NCI-H1092 (cell line): Measurements from ENCODE around the gene DPH1.
A peak's percentile ranks its signal among the peaks of the same experiment; 100 is the strongest.
"Not testable (repeated sequence)": the region's sequence is repeated elsewhere in the genome, so short reads cannot be mapped to it uniquely, and the experiment has no call there.

Experiments
- DNase-seq: peaks from one replicate; lab custom pipeline; 2025; lab: John Stamatoyannopoulos, UW

Gene DPH1

DNA sequence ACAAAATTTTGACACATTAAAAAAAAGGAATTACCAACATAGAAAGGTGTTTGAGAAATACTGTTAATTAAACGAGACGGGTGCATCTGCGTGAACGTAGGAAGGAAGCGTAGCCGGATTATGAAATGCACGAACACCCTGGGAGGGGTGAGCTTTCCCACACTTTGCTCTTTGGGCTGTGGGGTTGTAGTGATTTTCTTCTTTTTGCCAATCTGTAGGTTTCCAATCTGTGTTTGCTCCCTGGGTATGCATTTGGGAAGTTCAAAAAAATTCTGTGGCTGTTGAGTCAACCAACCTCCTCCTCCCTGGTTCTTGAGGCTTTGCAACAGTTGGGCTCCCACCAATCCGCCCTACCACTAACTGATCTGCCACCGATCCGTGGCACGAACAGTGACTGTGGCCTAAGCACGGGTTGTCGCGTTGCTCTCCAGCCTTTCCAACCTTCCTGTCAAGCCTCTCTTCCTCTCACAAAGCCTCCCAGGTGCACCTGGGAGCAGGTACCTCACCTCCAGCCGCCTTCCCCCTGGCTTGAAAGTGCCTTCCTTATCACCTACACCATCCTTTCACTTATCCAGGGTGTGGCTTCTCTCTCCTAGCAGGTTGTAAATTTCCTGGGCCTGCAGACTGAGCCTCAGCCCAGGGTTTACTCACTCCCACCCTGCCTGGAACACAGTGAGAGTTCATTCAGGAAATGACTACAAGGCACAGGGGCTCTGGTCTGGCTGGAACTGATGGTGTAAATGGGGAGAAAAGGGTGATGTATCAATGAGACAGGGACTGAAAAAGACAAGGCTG, 21.4 kb upstream of the DPH1 start:
- no peak for DNase-seq

DNA sequence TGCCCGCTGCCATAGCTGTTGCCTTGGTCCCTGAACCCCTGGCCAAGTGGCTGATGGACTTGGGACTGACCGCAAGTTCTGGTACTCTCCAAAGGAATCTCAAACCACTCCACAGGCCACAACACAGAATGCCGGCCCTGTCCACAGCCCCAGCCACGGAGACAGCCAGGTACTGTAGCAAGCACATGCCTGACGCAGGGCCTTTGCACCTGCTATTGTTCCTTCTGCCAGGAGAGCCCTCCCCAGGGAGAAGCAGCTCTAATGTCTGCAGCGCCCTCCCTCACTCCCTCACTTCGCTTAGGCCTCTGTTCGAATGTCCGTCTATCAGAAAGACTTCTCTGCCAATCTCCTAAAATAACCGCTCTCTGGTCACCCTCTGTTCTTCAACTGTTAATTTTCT, 20.2 kb upstream of the DPH1 start:
- no peak for DNase-seq

DNA sequence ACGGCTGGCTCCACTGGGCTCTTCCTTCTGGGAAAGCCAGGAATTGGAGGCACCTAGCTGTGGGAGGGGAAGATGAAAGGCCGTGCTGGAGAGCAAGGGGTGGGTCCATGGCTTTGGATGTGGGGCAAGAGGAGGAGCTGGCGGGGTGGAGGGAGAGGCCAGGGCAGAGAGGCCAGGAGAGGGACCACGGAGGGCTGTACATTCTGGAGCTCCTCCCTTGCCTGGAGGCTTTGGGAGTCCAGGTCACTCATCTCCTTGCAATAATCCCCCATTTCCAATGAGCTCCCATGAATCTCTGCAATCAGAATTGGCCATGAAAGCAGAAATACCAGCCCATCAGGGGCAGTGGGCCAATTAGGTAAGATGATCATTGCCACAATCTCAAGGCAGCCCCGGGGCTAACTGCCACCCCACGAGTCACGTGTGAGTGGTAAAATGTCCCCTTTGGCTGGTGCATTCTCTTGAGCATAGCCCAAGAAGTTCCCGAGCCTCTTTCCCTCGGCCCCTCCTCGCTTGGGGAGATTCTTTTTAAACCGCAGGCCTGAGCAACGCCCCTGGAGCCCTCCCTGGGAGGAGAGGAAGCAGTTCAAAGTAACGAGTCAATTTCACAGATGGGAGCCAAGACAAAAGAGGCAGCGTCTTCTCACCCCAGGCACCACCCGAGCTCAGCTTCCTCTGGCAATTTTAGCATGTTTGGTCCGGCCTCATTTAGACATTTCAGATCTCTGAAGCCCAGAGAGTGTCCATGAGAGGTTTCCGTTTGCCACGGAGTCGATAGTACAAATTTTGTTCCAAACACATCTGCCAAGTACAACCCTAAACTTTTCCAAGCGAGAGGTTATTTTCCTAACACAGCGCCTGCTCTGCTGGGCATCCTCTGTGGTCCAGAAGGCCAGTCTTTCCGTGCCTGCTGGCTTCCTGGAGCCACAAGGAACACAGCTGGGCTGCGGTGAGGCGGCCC, 18.3 kb upstream of the DPH1 start:
- DNase-seq, result no peak

DNA sequence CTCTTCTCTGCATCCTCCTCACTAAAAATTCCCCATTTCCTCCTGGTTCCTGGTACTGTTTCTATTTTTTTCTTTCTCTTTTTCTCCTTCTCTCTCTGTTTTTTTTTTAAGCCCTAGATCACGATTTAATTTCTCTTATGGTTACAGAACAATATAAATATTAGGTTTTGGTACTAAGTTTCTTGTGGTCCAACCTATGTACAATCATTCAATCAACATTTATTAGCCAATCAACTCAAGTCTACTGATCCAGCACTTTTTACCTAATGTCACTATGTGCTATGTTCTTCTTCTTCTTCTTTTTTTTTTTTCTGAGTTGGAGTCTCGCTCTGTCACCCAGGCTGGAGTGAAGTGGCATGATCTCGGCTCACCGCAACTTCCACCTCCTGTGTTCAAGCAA, 17.5 kb upstream of the DPH1 start:
- no peak for DNase-seq

DNA sequence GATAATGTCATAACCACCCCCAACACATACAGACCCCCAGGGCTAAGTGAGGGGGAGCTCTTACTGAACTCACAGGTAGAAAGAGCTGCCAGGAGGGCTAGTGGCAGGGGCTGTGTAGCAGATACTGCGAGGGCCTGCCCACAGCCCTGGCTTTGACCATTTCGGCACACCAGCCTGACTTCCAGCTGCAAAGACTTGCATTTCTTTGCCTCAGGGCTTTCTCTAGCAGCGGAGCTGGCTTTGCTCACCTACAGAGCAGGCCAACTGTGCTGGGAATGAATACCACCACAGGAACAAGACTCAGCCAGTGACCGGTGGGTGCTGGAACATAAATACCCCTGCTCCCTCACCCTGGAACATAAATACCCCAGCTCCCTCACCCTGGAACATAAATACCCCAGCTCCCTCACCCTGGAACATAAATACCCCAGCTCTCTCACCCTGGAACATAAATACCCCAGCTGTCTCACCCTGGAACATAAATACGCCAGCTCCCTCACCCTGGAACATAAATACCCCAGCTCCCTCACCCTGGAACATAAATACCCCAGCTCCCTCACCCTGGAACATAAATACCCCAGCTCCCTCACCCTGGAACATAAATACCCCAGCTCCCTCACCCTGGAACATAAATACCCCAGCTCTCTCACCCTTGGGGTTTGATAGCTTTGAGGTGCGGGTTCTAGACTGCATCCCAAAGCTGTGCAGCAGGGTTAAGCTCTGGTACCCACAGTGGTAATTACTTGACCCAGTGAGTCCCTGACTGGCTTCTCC, 16.5 kb upstream of the DPH1 start:
- not testable (repeated sequence) for DNase-seq

DNA sequence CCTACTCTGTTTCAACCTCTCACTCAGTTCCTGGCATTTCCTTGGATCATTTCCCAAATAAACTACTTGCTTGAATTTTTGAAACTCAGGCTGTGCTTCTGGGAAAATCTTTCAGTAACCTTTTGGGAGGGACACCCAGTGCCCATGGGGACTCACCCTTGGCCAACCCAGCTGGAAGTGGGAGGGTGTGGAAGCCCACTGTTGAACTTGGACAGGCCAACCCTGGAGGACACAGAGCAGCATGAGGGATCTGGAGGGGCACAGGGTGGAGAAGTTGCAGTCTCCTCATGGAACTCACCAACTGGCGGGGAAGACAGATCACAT, 16.0 kb upstream of the DPH1 start:
- no peak for DNase-seq

DNA sequence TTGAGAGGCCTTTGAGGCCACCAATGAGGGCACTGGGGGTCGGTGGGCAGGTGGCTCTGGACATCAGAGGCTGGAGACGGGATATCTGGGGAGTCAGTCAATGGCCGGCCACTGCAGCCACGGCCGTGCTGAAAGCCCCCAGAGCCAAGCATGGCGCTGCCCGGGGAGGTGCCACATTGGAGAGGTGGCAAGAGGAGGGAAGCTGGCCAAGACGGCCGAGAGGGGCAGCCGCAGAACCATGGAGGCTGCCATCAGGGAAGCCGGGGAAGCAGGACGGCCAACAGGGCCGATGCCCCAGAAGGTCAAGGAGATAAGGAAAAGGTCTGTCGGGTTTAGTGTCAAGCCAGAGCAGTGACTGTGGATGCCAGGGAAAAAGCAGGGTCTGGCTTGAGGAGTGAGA, 14.6 kb upstream of the DPH1 start:
- DNase-seq, result no peak

DNA sequence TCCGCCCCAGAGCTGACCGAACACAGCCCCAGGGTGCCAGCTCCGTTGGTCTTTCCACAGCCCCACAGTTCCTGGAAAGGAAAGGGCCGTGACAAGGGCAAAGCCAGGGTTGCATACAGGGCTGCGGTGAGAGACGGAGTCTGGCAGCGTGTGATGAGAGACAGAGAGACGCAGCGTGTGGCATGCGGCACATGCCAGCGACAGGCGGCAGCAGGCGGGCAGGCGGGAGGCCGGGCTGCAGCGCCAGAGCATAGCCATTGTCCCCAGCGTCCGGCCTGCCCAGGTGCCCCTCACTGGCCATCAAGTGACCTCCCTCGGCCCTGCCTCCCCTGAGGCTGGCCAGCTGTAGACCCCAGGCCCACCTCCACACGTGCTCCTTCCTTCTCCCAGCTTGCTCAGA, 13.5 kb upstream of the DPH1 start:
- no peak for DNase-seq

DNA sequence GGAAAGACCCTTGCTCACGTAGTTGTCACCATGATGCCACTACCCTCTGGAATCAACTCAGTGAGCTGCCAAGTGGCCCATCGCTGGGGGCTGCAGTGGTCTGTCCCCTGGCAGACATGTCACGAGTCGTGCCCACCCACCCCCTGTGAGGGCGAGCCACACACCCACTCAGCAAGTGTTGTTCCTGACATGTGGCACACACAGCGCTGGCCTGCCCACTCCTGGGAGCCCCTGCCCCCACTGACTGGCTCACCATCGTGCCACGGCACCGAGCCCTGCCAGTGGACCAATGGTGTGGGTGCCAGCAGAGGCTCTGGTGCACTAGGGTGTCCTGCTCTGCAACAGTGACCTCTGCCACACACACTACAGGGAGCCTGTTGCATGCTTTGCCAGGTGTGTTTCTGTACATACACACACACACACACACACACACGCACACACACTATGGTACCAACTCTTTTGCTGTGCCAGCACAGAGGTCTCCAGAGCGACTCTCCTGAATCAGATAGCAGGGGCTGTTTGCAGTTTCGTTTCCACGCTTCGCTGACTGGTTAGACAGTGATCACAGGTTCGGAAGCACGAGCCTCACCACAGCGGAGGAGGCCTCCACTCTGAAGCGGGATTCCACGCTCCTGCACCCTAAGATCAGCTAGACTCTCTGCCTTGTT, 12.5 kb upstream of the DPH1 start:
- no peak for DNase-seq

DNA sequence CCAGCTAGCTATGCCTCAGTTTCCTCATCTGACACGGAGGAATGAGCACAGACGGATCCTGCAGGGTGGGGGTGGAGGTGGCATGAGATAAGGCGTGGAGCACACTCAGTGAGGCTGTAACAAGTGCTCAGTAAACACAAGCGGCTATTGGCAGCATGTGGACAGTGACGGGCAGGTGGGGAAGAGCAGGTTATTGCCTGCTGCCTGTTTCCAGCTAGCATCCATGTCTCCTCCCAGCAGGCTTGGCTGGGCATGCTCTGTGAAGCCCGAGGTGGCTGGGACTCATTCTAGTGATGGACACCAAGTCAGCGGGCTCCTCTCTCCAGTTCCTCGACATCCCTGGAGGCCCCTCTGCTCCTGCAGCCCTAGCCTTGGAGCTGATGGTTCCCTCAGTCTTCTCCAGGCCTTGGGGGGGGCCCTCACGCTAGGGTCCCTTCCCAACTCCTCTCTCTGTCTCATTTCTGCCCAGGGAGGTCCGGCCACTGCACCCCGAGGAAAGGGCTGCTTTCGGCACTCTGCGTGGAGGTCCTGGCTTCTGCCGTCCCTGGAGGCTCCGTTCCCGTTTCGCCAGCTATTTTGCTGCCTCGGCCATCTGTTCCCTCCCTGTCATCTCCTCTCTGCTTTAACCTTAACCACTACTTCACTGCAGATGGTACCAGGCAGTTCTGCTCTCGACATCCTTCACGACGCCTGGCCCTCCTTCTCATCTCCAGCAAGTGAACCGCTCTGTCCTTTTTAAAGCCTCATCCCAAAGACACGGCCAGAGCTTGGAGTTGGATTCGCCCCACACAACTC, 11.0 kb upstream of the DPH1 start:
- DNase-seq, result peak; percentile 38

DNA sequence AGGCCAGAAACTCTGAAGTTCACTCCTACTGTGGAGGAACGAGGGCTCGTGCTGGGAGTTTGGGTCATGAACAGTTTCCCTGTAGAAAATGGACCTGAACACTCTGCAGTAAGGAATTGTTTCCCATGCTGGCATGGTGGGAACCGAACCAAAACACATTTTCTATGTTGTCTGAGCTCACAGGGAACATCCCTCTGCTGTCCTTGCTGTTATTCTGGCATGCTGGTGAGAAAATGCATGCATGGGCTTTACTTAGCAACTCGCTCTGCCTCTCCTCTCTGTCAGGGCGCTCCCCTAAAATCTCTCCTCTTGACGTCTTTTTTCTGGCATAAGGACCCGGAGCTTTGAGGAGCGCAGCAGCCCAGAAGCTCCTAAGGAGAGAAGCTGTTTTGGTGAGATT, 10.2 kb upstream of the DPH1 start:
- no peak for DNase-seq

DNA sequence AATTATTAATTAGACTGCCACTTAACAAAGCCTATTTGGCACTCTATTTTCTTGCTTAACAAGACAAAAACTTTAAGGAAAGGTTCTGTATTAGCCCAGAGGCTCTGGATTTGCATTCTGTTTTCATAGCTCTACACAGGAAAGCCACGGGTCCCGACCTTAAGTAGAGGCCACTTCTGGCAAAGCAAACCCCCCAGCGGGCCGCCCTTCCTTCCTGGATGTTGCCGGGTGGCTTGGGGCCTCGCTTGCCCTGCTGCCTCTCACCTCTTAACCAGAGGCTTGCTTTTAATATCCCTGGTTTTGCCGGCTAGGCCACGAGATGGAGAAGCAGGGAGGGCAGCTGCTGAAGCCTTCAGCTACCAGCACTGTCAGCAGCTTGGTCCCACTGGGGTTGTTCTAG, 9.2 kb upstream of the DPH1 start:
- no peak for DNase-seq

DNA sequence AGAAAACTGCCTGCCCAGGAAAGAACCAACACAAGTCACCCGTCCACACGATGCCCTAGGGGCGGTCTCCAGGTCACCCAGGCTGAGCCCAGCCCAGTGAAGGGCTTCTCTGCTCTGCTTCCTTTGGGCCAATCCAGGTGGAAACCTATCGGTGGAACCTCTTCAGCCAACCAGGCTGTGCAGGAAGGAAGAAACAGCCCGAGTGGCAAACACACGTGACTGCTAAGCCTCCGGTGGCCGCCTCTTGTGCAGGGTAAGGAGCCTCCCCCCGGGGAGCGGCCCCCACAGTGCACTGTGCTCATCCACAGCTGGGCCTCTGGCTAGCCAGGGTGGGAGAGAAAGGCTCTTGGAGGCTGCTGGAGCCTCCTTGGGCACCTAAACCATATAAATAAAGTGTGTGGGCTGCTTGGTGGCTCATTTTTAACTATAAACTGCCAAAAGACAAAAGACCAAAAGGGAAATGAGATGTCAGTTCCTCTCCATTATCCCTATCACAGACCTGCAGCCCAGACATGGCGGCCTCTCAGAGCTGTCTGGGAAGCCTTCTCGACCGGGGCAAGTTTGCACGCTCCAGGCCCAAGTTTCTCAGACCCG, 7.2 kb upstream of the DPH1 start:
- DNase-seq, result no peak

DNA sequence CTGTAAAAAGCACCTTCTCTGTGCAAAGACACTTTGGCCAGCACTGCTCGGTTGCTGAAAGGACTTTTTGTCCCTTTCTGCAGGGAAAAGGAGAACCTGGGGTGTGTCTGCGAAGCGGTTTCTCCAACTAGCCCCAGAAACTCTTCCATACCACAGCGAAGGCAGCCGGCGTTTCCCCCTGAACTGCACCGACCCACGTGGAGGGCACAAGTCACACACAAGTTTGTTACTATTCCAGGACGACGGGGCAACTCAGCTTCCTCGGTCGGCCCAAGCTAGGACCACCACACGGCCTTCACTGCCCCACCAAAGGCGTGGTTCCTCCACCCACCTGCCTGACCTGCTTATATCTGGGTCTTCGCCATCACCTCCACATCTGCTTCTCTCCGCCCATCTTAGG, 6.7 kb upstream of the DPH1 start:
- DNase-seq, result no peak

DNA sequence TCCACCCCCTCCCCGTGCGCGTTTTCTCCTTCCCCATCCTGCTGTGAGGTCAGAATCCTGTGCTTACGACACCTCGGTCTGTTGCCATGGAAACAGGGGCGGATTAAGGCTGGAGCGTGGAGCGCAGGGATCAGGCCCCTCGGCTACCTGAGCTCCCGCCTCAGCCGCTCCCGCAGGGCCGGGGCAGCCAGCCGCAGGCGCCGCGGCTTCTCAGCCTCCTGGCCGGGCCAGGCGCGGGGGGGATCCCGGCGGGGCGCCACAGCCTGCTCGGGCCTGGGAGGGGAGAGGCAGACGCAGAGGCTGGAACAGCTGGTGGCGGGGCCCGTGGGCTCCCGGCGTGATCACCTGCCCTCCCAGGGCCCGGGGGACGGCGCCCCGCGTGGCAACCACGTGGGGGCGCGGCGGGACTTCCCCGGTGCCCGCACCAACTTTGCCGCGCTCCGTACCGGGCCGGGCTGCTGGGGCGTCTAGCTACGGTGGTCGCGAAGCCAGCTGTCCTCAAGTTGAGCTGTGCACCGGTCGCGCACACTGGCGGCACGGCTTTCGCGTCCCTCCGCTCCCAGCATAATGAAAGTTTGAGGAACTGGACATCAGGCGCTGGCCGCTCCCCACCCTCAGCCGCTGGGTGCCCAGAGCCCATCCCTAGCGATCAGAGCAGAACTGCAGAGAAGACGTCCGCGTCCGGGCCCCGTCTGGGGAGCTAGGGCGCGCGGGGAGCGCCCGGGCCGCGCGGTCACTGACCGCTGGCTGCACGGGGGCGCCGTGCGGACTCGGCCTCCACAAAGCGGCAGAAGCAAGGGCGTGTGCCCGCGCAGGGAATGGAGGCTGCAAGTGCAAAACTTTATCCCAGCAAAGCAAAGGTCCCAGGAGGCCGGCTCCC, 6.0 kb upstream of the DPH1 start:
- DNase-seq, result peak; percentile 17

DNA sequence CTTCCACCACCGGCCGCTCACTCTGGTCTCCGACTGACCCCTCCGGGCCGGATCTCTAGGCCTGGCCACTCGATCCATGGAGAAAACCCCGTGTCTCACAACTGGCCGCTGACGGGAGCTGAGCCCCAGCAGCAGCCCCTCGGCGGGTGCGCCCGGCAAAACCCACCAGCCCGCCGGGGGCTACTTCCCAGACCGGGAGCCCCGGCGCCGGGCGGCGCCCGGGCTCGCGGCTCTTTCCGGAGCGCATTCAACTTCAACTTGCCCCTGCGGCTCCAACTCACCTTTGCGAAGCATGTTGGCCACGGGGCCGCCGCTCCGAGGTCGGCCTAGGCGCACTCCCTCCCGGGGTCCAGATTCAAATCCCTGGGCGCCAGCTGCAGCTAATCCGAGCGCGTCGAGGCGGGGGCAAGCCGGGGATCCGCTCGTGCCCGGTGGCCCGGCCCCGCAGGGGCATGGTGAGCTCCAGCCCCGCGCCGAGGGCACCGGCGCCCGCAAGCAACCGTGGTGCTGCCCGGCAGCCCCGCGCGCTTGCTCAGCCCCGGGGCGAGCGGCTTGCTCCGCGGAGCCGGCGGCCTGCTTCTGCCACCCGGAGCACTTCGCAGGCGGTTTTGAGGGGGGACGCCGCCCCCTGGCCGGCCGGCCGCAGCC, 5.3 kb upstream of the DPH1 start:
- no peak for DNase-seq

DNA sequence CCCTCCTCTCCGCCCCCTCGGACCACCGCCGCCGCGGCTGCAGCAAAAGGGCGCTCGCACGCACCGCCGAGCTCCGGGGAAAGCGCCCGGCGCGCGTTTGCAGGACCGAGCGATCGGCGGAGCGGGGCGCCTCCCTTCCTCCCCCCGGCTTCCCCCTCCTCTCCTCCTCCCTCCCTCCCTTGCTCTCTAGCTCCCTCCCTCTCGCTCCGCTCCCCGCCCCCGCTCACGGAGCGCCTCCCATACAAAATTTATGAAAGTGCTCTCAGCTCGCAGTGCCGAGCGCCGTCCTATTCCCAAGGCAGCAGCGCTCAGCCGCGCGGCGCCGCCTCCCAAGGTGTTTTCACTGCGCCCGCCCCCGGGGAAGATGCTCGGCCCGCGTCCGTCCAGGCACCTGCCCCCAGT, 4.7 kb upstream of the DPH1 start, which contains the start of gene RTN4RL1:
RTN4RL1 (minus strand) TSS at position 115 of the 402 bp plus-strand sequence. CDS start 469 bp downstream, outside the sequence.
- no peak for DNase-seq

DNA sequence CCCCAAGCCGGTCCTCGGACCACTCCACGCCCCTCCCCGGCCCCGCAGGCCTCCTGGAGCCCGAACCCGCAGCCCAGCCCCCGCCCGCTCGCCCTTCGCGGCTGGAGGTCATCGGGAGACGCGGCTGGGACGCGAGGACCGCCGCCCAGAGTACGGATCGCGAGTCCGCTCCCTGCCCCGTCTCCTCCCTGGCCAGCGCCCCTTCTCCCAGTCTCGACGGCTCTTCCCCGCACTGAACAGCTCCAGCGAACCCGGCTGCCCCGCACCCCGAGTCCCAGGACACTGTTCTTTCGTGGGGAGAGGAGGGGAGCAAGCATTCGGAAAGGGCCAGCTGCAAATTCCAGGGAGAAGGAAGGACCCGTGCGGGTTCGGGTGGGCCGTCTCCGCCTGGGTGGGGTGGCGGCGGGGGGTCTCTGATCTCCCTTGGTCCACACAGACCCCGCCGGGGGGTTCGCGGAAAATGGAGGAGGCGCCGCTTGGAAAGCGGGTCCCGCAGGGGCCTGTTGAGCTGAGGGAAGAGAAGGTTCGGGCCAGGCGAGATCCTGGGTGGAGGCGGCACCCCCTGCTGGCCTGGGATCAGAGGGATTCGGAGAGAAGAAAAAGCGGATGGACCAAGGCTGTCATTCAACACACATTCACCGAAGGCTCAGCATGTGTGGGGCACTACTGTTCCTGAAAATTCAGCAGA, 4.2 kb upstream of the DPH1 start:
- peak; percentile 63 for DNase-seq
